Esophagus squamous epithelium (tissue), 5 donors: ENCODE results near the gene DNAL4. TPM values are rescaled to one million over a fixed set of nuclear protein-coding genes. Genes with fewer than 3 reads are reported as not detected.

ENCODE experiments used
- DNase-seq: peaks from one replicate; lab custom pipeline; 2025; lab: John Stamatoyannopoulos, UW
- H3K27ac ChIP-seq, 4 donors: fragments of 200-600 bp; sonication (generic); one replicate each; pipeline ENCODE4 v1.5.1; 2016 to 2019; ENCODE audit warnings: mild to moderate bottlenecking in 1 of 4
- H3K27me3 ChIP-seq, 4 donors: fragments of 200-600 bp; sonication (generic); 1 replicate in 3 of 4; 2 replicates in 1 of 4; pipeline versions ENCODE4 v1.5.1 to v1.6.0; 2017 to 2021; ENCODE audit warnings: antibody characterized with exemption in 1 of 4
- H3K36me3 ChIP-seq, 3 donors: fragments of 200-600 bp; sonication (generic); one replicate each; pipeline ENCODE4 v1.5.1; 2016 to 2019
- H3K4me1 ChIP-seq, 3 donors: fragments of 200-600 bp; sonication (generic); one replicate each; pipeline ENCODE4 v1.5.1; 2017 to 2019
- H3K4me3 ChIP-seq, 4 donors: fragments of 200-600 bp; sonication (generic); 1 replicate in 3 of 4; 2 replicates in 1 of 4; pipeline ENCODE4 v1.5.1; 2016 to 2019; ENCODE audit warnings: mild to moderate bottlenecking in 2 of 4, moderate library complexity in 1 of 4
- H3K9me3 ChIP-seq, 3 donors: fragments of 200-600 bp; sonication (generic); one replicate each; pipeline ENCODE4 v1.5.1; 2016 to 2019
- POLR2A ChIP-seq, 4 donors: fragments of 450-650 bp; IDR thresholded peaks; one replicate each; pipeline ENCODE4 v1.6.1; 2017; ENCODE audit warnings: antibody characterized with exemption in 4 of 4, mild to moderate bottlenecking in 4 of 4, moderate library complexity in 3 of 4
- WGBS, 2 donors: methylation state at CpG; one replicate each; pipeline ENCODE4 v1.1.5; 2018; 5-methylcytosine and 5-hydroxymethylcytosine counted together
- intact Hi-C: fragments of 100-400 bp; cut with DNase I; formaldehyde crosslinking; loops from one replicate; pipeline ENCODE4 v1.15.0; 2022
- total RNA-seq, 4 donors: library from RNA; depleted of rRNA; stranded (reverse); fragments of >200 nt; gene quantifications; one replicate each; pipeline ENCODE4 v1.1.0, GENCODE V29; 2016
- TF ChIP-seq, protein P1 (sequence below), 6 experiments: fragments of 450-650 bp in 4 of 6; fragments of 200-600 bp in 2 of 6; sonication (generic) in 2 of 6; IDR thresholded peaks; one replicate each; pipeline ENCODE4 v1.5.1; 2016 to 2019; ENCODE audit warnings: antibody characterized with exemption in 6 of 6, mild to moderate bottlenecking in 4 of 6, moderate library complexity in 4 of 6
- donor health status: DM: yes; HTN: yes; CAD: no.

The DNAL4 gene
- total RNA-seq, 4 donors from 2014 or later = 7.3 to 15.5 (median 13.7) TPM

DNA sequence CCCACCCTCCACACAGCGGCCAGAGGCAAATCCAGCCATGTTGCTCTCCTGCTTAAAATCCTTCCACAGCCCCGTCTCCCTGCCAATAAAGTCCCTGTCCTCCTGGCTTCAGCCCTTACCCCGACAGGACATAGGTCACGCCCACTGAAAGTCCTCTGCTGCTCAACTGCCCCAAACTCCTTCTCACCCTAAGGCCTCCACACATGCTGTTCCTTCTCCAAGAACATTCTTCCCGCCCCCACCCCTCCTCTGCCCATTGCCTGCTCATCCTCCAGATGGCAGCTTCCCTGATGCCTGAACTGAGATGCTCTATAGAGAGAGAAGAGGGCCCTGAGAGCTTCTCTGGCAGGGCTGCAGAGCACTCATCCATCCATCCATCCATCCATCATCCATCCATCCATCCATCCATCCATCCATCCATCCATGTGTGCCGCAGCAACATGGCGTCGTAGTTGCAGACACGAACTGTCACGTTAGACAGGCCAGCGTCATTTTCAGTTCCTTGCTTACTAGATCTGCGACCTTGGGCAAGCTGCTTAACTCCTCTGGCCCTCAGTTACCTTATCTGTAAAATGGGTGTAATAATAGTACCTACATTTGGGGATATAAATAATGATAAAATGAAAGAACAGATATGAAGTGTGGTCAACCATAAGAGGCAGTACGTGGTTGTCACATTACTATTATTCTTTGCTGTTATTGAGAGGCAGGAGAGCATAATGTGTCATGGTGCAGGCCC, 40.4 kb upstream of the DNAL4 start:
- no peaks in the 10 kb centered on the region for H3K36me3 ChIP-seq
- no peaks in the 10 kb centered on the region for H3K4me1 ChIP-seq
- DNase-seq = no peak
- WGBS, 2 donors = 89 to 90% methylated on average over 11 to 12 of the region's 13 CpGs
- peaks cover 0 to 22% (median 0%) of the 10 kb centered on the region in 4 donors for H3K27me3 ChIP-seq
- no peak overlapping the region for H3K27ac ChIP-seq
- H3K9me3 ChIP-seq = no peaks in the 10 kb centered on the region
- intact Hi-C loops = no loop called here
- H3K4me3 ChIP-seq = no peak overlapping the region
- no peak for TF ChIP-seq POLR2A (IDR thresholded peaks at IDR 0.05)
- TF ChIP-seq, protein P1, sequence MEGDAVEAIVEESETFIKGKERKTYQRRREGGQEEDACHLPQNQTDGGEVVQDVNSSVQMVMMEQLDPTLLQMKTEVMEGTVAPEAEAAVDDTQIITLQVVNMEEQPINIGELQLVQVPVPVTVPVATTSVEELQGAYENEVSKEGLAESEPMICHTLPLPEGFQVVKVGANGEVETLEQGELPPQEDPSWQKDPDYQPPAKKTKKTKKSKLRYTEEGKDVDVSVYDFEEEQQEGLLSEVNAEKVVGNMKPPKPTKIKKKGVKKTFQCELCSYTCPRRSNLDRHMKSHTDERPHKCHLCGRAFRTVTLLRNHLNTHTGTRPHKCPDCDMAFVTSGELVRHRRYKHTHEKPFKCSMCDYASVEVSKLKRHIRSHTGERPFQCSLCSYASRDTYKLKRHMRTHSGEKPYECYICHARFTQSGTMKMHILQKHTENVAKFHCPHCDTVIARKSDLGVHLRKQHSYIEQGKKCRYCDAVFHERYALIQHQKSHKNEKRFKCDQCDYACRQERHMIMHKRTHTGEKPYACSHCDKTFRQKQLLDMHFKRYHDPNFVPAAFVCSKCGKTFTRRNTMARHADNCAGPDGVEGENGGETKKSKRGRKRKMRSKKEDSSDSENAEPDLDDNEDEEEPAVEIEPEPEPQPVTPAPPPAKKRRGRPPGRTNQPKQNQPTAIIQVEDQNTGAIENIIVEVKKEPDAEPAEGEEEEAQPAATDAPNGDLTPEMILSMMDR (IDR thresholded peaks at IDR 0.05) = no peak

DNA sequence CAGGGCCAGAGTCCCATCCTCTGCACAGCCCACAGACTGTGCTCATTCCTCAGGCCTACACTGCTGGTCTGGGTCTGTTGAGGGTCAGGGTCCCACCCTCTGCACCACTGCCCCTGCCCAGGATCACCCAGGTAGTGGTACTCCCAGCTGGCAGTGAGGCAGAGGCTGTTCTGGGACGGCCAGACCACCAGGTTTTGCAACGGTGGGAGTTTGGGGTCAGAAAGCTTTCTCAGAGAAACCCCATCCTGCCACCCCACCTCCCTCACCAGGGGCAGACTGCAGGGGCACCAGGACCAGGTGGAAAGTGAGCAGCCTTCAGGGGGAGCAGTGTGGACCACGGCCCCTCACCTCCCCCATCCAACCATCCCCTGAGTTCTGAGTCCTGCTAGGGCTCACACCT, 39.1 kb upstream of the DNAL4 start:
- Histone ChIP-seq H3K36me3 (no peaks in the 10 kb centered on the region), H3K27ac (no peak overlapping the region), H3K4me3 (no peak overlapping the region), H3K27me3 (peaks cover 0 to 22% (median 0%) of the 10 kb centered on the region in 4 donors), H3K9me3 (no peaks in the 10 kb centered on the region), H3K4me1 (no peaks in the 10 kb centered on the region)
- DNase-seq = no peak
- TF ChIP-seq, protein P1 (IDR thresholded peaks at IDR 0.05) = no peak
- TF ChIP-seq POLR2A (IDR thresholded peaks at IDR 0.05) = no peak
- 50 to 78% methylated on average over 1 of the region's 3 CpGs for WGBS, 2 donors
- intact Hi-C loops = no loop called here

DNA sequence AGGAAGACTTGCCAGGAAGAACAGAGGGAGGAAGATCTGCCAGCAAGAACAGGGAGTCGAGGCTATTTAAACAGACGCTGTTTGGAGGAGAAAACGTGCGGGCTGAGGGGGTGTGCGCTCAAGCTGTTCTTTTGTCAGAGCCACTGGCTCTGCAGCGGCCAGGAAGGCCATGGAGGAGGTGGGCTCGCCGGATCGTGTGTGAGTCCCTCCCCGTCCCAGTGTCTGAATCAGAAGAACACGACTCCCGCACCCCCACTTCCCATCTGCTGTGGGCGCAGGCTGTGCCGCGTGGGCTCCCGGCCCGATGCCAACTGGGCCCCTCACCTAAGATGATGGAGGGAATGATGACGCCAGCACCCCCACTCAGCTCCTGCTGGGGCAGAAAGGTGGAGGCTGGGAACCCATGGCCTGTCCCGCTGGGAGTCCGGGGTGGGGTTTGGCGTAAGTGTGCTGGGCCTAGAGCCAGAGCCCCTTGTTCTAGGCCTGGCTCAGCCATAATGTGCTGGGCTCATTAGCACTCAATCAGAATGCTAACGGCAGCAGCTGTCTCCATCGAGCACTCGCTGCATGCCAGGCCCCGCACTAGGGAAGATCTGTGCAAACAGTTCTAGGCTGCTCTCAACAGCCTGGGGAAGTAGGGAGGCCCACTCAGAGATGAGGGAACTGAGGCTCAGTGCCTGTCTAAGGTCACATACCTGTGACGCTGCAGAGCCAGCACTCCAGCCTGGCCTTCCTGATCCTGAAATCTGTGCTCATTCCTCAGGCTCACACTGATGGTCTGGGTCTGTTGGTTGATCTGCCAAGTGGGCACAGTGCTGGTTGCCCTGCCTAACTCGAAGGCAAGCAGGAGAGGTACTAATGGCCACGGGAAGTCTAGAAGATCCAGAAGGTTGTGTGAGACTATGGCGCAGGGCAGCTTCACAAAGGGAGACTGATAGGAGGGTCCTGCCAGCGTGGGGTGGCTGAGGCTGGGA, 38.3 kb upstream of the DNAL4 start:
- DNase-seq = no peak
- 65 to 79% methylated on average over 13 of the region's 30 CpGs for WGBS, 2 donors

DNA sequence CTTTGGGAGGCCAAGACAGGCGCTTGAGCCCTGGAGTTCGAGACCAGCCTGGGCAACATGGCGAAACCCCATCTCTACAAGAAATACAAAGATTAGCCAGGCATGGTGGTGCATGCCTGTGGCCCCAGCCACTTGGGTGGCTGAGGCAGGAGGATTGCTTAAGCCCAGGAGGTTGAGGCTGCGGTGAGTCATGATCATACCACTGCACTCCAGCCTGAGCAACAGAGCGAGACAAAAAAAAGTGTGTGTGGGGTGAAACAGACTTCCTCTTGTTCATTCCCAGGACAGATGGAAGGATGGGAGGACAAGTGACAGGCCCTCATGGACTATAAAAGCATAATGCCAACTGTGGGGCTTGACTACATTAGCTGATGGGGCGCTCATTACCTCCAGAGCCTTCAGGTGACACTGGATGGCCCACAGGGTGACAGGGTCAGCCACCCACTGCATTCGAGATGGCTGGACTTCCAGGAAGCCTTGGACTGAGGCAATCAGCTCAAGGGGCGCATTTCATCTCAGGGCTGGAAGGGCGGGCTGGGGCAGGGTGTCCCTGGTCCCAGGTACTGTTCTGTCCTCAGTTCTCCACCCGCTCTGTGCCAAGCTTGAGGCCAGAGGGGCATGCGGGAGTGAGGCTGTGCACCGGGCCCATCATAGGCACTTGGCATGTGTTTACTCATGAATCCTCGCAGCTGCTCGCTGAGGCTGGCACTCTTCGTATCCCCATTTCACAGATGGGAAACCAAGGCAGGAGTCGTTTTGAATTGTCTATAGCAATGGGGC, 37.4 kb upstream of the DNAL4 start:
- H3K9me3 ChIP-seq = no peaks in the 10 kb centered on the region
- intact Hi-C loops = no loop called here

More for the DNA sequence above, 38.3 kb upstream of the DNAL4 start:
- intact Hi-C loops = no loop called here
- TF ChIP-seq, protein P1 (IDR thresholded peaks at IDR 0.05) = no peak
- TF ChIP-seq POLR2A (IDR thresholded peaks at IDR 0.05) = no peak
- no peaks in the 10 kb centered on the region for H3K4me1 ChIP-seq
- H3K9me3 ChIP-seq = no peaks in the 10 kb centered on the region
- H3K27ac ChIP-seq = no peak overlapping the region
- H3K27me3 ChIP-seq = peaks cover 0 to 22% (median 0%) of the 10 kb centered on the region in 4 donors
- H3K4me3 ChIP-seq = no peak overlapping the region
- H3K36me3 ChIP-seq = no peaks in the 10 kb centered on the region

More for the DNA sequence above, 37.4 kb upstream of the DNAL4 start:
- DNase-seq = no peak
- H3K4me3 ChIP-seq = no peak overlapping the region
- peaks cover 0 to 16% (median 0%) of the 10 kb centered on the region in 4 donors for H3K27me3 ChIP-seq
- no peak for TF ChIP-seq POLR2A (IDR thresholded peaks at IDR 0.05)
- TF ChIP-seq, protein P1 (IDR thresholded peaks at IDR 0.05) = no peak
- H3K36me3 ChIP-seq = no peaks in the 10 kb centered on the region
- WGBS, 2 donors = 72 to 80% methylated on average over 7 to 8 of the region's 16 CpGs
- H3K4me1 ChIP-seq = no peaks in the 10 kb centered on the region
- no peak overlapping the region for H3K27ac ChIP-seq
